ENCODE measurements around the gene USP36.

GRCh38 chr17:78824240-78824639 lies 16.4 kb downstream of the USP36 start:
- TF ChIP-seq POLR2A (IDR thresholded peaks at IDR 0.05) (no peak), CTCF (IDR thresholded peaks at IDR 0.05) (no peak), POLR2AphosphoS5 (IDR thresholded peaks at IDR 0.05; ENCODE audit: insufficient read depth in 1 of 2, low read depth in 1 of 2) (no peak)

Data from vagina (tissue), 2 donors.